HG02610 (cell line): Measurements from ENCODE around the gene CBX5.
"Not testable (repeated sequence)": the region's sequence is repeated elsewhere in the genome, so short reads cannot be mapped to it uniquely, and the experiment has no call there.

Experiments used
- ATAC-seq: cut with Tn5 transposase; IDR thresholded peaks from one replicate; pipeline ENCODE4 v1.9.1; 2021; ENCODE audit warnings: mild to moderate bottlenecking, moderate library complexity; ENCODE audit not compliant: unreplicated experiment

CBX5 gene

DNA sequence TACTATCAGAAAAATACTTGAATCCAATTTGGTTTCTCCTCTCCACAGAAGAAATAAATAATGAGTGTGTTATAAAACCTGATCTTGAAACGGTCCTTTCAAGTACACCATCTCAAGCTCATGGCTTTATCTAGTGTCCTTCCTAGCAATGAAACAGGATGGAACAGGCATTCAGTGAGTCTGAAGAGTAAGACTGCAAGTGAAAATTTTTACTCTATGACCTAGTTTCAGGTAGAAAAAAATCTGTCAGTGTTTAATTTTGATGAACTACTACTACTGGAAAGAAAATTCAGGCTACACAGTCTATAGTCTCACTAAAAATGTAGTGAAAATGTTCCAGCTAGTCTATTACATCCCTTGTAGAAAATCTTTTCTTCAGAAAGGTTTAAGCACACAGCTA, 7.7 kb downstream of the CBX5 start:
- no peak for ATAC-seq

- ATAC-seq, result no peak
These were observed 9.6 kb downstream of the CBX5 start for GRCh38 chr12:54270345-54270744.

GRCh38 chr12:54266852-54267251, 13.1 kb downstream of the CBX5 start:
- ATAC-seq, result no peak

GRCh38 chr12:54265364-54265812, 14.5 kb downstream of the CBX5 start:
- ATAC-seq, result no peak

DNA sequence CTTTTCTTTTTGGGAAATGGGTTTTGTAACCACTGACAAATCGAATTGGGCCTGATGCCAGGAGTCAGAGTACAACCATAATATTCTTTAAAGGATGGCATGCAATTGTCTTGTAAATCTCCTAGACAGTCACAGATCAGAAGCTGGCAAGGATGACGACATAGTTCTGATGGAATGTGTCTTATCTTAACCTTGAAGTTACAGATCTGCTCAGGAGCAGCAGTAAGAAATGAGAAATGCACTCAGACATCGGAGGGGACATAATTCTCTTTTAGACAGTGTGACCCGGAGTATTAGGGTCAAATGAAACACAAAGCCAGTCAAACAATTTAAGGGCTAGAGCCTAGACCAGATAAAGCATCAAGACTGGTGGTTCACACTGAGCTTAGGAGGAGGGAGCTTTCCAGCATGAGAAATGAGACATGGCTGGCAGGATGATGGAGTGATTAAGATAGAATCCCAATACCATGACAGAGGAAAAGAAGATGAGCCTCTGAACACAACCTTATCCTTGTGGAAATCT, 17.5 kb downstream of the CBX5 start:
- no peak for ATAC-seq

- ATAC-seq, result no peak
These were observed 18.0 kb downstream of the CBX5 start for GRCh38 chr12:54261815-54262402.

DNA sequence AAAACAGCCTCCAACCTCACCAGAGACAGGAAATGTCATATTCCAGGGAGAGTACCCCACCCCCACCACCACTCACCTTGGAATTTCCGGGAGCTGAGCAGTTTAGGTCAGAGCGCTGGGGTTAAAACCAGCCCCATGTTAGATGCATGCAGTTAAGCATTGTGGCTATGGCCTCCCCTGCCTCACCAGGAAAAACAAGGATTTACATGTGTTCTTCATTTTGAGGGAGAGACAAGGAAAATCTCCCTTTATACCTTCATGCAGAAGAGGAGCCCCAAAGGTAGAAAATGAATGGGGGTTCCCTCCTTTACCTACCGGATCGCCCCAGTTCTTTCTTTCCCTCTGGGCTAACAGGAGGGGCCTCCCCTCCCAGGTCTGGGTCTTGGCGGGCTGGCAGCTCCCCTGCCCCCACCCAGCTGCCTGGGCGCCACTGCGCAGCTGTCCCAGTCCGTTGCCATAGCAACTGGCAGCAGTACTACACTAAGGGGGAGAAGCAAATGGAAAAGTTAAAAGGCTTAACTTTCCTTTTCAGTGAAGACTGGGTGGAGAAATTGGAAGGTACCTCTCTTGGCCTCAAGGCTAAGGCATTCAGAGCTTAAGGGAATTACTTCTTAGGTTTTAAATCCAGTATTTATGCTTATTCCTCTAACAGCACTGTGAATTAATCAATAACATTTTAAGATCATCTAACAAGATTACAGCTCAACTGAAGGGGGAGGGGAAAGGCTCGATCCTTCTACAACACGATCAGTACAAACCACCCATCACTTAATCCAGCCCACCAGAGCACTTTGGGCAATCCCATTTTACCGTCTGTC, 20.5 kb downstream of the CBX5 start:
- peak; percentile 89 for ATAC-seq

- ATAC-seq, result no peak
These were observed 21.7 kb downstream of the CBX5 start for GRCh38 chr12:54258201-54258681.

GRCh38 chr12:54257332-54257731, 22.6 kb downstream of the CBX5 start:
- no peak for ATAC-seq

DNA sequence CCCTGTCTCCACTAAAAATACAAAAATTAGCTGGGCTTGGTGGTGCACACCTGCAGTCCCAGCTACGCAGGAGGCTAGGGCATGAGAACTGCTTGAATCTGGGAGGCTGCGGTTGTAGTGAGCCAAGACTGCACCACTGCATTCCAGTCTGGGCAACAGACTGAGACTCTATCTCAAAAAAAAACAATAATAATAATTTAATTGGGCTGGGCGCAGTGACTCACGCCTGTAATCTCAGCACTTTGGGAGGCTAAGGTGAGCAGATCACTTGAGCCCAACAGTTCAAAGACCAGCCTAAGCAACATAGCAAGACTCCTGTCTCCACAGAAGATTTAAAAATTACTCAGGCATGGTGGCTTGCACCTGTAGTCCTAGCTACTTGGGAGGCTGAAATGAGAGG, 26.7 kb downstream of the CBX5 start:
- ATAC-seq, result no peak

DNA sequence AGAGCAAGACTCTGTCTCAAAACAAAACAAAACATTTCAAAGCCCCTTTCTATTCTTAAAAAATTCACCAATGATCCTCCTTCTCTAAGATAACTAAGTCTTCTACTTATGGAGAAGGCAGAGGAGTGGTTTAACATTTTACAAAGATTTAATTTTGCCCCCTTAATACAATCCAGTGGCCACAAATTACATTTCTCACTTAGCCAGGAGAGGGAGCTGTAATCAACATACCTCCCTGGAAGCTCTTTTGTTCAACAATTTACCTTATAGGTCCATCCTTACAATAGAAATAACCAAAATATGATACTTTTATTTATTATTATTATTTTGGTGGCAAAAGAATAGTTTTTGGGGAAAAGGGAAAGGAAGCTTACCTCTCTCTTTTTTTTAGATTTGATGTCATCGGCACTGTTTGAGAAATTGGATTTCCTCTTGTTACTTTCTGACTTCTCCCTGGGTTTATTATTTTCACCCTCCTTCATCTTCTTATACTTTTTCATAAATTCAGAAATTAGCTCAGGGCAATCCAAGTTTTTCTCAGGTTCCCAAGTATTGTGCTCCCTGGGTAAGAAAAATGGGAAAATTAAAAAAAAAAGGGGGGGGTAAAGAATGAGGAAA, 28.1 kb downstream of the CBX5 start:
- ATAC-seq, result no peak

DNA sequence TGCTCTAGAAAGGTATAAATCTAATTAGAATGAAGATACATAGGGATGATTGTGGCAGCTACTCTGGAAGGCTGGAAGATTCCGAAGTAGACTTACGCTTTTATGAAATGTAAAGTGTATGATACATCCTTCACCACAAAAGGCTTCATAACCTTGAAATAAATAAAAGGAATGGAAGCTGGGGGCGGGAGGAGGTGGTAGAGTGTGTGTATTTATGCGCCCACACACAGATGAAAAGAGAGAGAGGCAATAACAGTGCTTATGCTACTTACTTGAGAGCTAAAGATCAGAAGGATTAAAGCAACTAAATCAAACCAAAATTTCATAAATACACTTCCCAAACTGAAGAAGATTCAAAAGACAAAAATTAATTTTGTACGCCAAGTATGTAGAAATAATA, 30.4 kb downstream of the CBX5 start:
- ATAC-seq, result no peak

GRCh38 chr12:54246011-54246641, 33.8 kb downstream of the CBX5 start:
- ATAC-seq, result no peak

DNA sequence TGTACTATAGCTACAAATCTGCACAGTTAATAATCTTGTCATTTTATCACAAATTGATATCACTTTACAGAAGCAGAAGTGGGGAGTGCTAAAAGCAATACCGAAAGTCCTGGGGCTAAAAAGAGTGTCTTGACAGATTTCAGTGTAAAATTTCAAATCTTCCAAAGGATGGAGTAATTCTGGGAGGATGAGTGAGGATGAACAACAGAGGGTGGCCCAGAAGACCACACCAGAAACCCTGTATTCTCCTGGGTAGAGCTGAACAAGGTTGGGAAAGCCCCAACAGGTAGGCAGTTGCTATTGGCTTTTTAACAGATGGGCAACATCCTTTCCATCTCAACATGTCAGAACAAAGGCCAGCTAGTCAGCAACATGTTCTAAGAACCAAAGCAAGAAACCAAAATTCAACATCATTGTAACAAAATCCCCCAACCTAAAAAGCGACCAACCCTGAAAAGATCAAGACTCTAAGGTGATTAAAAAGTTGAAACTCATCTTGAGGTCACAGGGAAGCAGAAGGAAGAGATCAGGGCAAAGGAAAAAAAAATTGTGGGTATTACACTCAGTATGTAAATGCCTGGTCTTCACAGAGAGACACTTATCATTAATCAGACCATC, 38.8 kb downstream of the CBX5 start:
- ATAC-seq, result peak; percentile 90

GRCh38 chr12:54240129-54240528, 39.8 kb downstream of the CBX5 start:
- no peak for ATAC-seq

DNA sequence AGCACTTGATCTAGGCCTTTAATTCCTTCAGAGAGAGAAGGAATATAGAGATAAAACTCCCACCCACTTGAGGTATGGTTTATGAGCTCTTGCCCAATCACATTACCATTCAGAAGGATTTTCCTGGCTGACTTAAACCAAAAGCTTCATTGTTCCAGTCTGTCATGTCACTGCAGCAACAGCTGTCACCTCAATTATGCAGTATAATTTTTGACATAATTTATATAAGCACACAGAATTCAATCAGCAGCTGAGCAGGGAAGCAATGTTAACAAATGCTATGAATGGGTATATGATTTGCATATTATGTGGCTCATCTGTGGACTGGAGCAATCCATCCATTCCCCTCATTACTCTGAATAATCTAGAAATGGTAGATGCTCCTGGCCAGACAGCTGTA, 40.3 kb downstream of the CBX5 start:
- ATAC-seq, result no peak

DNA sequence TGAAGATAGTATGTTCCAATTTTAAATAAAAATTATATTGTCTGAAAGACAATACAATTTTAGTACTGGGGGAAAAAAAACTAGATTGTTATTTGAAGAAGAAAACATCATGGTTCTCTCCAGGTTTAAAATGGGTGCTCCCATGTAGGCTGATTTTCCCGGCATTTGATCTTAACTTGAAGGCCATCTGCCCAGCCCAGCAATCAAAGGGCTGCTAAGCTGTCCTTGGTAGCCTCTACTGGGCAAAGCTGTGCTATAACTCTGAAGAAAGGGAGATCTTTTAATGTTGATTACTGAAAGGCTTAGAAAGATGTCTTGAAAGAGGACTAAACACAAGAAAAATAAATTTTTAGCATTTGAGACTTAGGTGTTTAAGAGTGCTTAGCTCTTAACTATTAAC, 41.4 kb downstream of the CBX5 start:
- ATAC-seq, result no peak

DNA sequence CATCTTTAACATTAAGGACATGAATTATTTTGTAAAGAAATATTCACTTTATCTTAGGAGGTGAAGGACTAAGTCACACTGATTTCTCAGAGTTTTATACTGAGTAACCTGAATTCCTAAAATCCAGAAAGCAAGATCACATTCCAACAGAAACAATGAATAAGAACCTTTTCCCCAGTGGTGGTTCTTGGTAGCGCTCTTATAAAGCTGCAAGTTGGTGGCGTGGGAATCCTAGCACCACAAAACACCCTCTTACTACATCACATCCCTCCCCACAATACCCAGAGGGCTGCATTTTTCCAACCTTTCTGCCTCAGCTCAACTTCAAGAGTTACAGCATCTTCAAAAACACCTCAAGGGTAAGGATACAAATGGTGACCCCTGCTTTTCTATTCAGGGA, 47.1 kb downstream of the CBX5 start:
- no peak for ATAC-seq

- ATAC-seq, result not testable (repeated sequence)
These were observed 48.7 kb downstream of the CBX5 start for GRCh38 chr12:54231269-54231668.

- ATAC-seq, result no peak
These were observed 49.4 kb downstream of the CBX5 start for GRCh38 chr12:54230555-54230954.
